IMR-90 (cell line): ENCODE measurements around the gene CEP57L1. TPM values are rescaled to one million over a fixed set of nuclear protein-coding genes. Genes with fewer than 3 reads are reported as not detected.

Experiments
- ATAC-seq: fragments of 200-7000 bp; cut with Tn5 transposase; 2 replicates; pipeline ENCODE4 v1.9.1; 2020; ENCODE audit warnings: low read depth, mild to moderate bottlenecking, moderate library complexity
- BruUV-seq: library from RNA; stranded (reverse); fragments of 400-500 nt; replicated peaks from 2 replicates; lab custom pipeline; 2021; lab: Mats Ljungman, UMichigan
- CTCF ChIA-PET: fragments of 300-600 bp; formaldehyde crosslinking; extraction: SDS; loops from one replicate; lab custom pipeline; 2021; ENCODE audit warnings: antibody characterized with exemption; lab: Yijun Ruan, JAX
- POLR2A ChIA-PET: fragments of 300-600 bp; sonication (Branson Sonifier 250); formaldehyde crosslinking; loops from one replicate; lab custom pipeline; 2022; ENCODE audit warnings: antibody characterized with exemption; ENCODE audit not compliant: unreplicated experiment; lab: Charles Lee
- DNase-seq: peaks from one replicate; pipeline ENCODE4 v3.0.0; 2013
- H2AFZ ChIP-seq: replicated peaks from 2 replicates; pipeline ENCODE3; 2013; ENCODE audit warnings: low read length, mild to moderate bottlenecking; ENCODE audit not compliant: poor library complexity
- H2AK5ac ChIP-seq: 2 replicates; pipeline ENCODE4 v1.6.1; 2013; ENCODE audit warnings: low read depth, low read length, inconsistent platforms
- H2AK9ac ChIP-seq: replicated peaks from 2 replicates; pipeline ENCODE3; 2013; ENCODE audit warnings: mild to moderate bottlenecking, low read depth, low read length, moderate library complexity; ENCODE audit not compliant: poor library complexity
- H2BK120ac ChIP-seq: 2 replicates; pipeline ENCODE4 v1.6.1; 2013; ENCODE audit warnings: low read depth, low read length, inconsistent platforms
- H2BK15ac ChIP-seq: 3 replicates; pipeline ENCODE4 v1.6.1; 2013; ENCODE audit warnings: low read depth, low read length, inconsistent platforms
- H2BK20ac ChIP-seq: 2 replicates; pipeline ENCODE4 v1.6.1; 2013; ENCODE audit warnings: low read depth, mild to moderate bottlenecking, inconsistent platforms, low read length, moderate library complexity
- H2BK5ac ChIP-seq: 2 replicates; pipeline ENCODE4 v1.6.1; 2013; ENCODE audit warnings: mild to moderate bottlenecking, low read depth, low read length, inconsistent platforms; ENCODE audit not compliant: poor library complexity, severe bottlenecking
- H3K14ac ChIP-seq: replicated peaks from 2 replicates; pipeline ENCODE4 v1.6.1; 2013; ENCODE audit warnings: low read depth, low read length, inconsistent platforms
- H3K18ac ChIP-seq: 2 replicates; pipeline ENCODE4 v1.6.1; 2013; ENCODE audit warnings: low read depth, low read length, control low read depth
- H3K23ac ChIP-seq: 2 replicates; pipeline ENCODE4 v1.6.1; 2013; ENCODE audit warnings: low read depth, low read length, inconsistent platforms
- H3K27ac ChIP-seq: 2 replicates; pipeline ENCODE4 v1.5.1; 2013; ENCODE audit warnings: mild to moderate bottlenecking, control low read depth, low read length; ENCODE audit not compliant: insufficient read depth
- H3K27me3 ChIP-seq: 2 replicates; pipeline ENCODE4 v1.6.1; 2013; ENCODE audit warnings: low read length; ENCODE audit not compliant: control insufficient read depth, insufficient read depth
- H3K36me3 ChIP-seq: 2 replicates; pipeline ENCODE4 v1.6.1; 2013; ENCODE audit warnings: low read length, mixed read lengths; ENCODE audit not compliant: control insufficient read depth, insufficient read depth
- H3K4ac ChIP-seq: 2 replicates; pipeline ENCODE4 v1.6.1; 2013; ENCODE audit warnings: low read depth, low read length, inconsistent platforms
- H3K4me1 ChIP-seq: 2 replicates; pipeline ENCODE4 v1.6.1; 2013; ENCODE audit warnings: low read length, mixed read lengths; ENCODE audit not compliant: control insufficient read depth, insufficient read depth
- H3K4me2 ChIP-seq: 2 replicates; pipeline ENCODE4 v1.6.1; 2013; ENCODE audit warnings: low read depth, mild to moderate bottlenecking, control low read depth, low read length, moderate library complexity
- H3K4me3 ChIP-seq: 2 replicates; pipeline ENCODE4 v1.5.1; 2013; ENCODE audit warnings: low read depth, mild to moderate bottlenecking, control low read depth, low read length, moderate library complexity; ENCODE audit not compliant: insufficient read depth
- H3K56ac ChIP-seq: 2 replicates; pipeline ENCODE4 v1.6.1; 2013; ENCODE audit warnings: low read length, inconsistent platforms; ENCODE audit not compliant: insufficient read depth; ENCODE audit errors: extremely low read depth
- H3K79me1 ChIP-seq, 2 experiments: 2 replicates each; pipeline ENCODE4 v1.6.1; 2013; ENCODE audit warnings: low read length in 2 of 2, inconsistent platforms in 1 of 2, low read depth in 1 of 2
- H3K9ac ChIP-seq: 2 replicates; pipeline ENCODE4 v1.6.1; 2013; ENCODE audit warnings: low read depth, low read length, control low read depth
- H3K9me1 ChIP-seq: 2 replicates; pipeline ENCODE4 v1.6.1; 2013; ENCODE audit warnings: low read length, inconsistent platforms; ENCODE audit not compliant: insufficient read depth
- H3K9me3 ChIP-seq: 2 replicates; pipeline ENCODE4 v1.6.1; 2013; ENCODE audit warnings: low read length; ENCODE audit not compliant: control insufficient read depth, insufficient read depth
- H4K20me1 ChIP-seq: 2 replicates; pipeline ENCODE4 v1.6.1; 2013; ENCODE audit warnings: low read length, inconsistent platforms; ENCODE audit not compliant: insufficient read depth
- H4K5ac ChIP-seq: 2 replicates; pipeline ENCODE4 v1.6.1; 2013; ENCODE audit warnings: mild to moderate bottlenecking, low read depth, low read length, control low read depth
- H4K8ac ChIP-seq, 2 experiments: 2 replicates each; pipeline ENCODE4 v1.6.1; 2013; ENCODE audit warnings: low read depth in 2 of 2, low read length in 2 of 2, control low read depth in 1 of 2, inconsistent platforms in 1 of 2
- H4K91ac ChIP-seq: 2 replicates; pipeline ENCODE4 v1.6.1; 2013; ENCODE audit warnings: low read depth, low read length, inconsistent platforms; ENCODE audit not compliant: insufficient read depth
- BHLHE40 ChIP-seq: fragments of 150-350 bp; IDR thresholded peaks from 2 replicates; pipeline ENCODE4 v1.6.1; 2016; ENCODE audit warnings: mild to moderate bottlenecking, low read depth, low read length
- CEBPB ChIP-seq: IDR thresholded peaks from 2 replicates; pipeline ENCODE4 v1.6.1; 2012; ENCODE audit warnings: low read depth, low read length, improper control_type of control experiment
- CHD1 ChIP-seq: IDR thresholded peaks from 2 replicates; pipeline ENCODE4 v1.6.1; 2012; ENCODE audit warnings: low read depth, low read length, improper control_type of control experiment
- CTCF ChIP-seq: conservative IDR thresholded peaks from 2 replicates; pipeline ENCODE4 v1.5.1; 2012; ENCODE audit warnings: mild to moderate bottlenecking, low read depth, low read length, improper control_type of control experiment
- ELK1 ChIP-seq: fragments of 150-350 bp; IDR thresholded peaks from 2 replicates; pipeline ENCODE4 v1.6.1; 2016; ENCODE audit warnings: low read depth, mild to moderate bottlenecking, low read length, moderate library complexity, borderline replicate concordance
- FOS ChIP-seq: fragments of 150-350 bp; IDR thresholded peaks from 2 replicates; pipeline ENCODE4 v1.6.1; 2016; ENCODE audit warnings: low read depth, low read length
- MAFK ChIP-seq: IDR thresholded peaks from 2 replicates; pipeline ENCODE4 v1.6.1; 2012; ENCODE audit warnings: low read depth, low read length, improper control_type of control experiment
- MAZ ChIP-seq: IDR thresholded peaks from 2 replicates; pipeline ENCODE4 v1.6.1; 2012; ENCODE audit warnings: low read depth, mild to moderate bottlenecking, low read length, improper control_type of control experiment, moderate library complexity, borderline replicate concordance
- MXI1 ChIP-seq: IDR thresholded peaks from 2 replicates; pipeline ENCODE4 v1.6.1; 2012; ENCODE audit warnings: low read depth, mild to moderate bottlenecking, low read length, moderate library complexity, borderline replicate concordance
- NFE2L2 ChIP-seq: fragments of 150-350 bp; IDR thresholded peaks from 2 replicates; pipeline ENCODE4 v1.6.1; 2016; ENCODE audit warnings: low read depth, mild to moderate bottlenecking, low read length
- POLR2A ChIP-seq: IDR thresholded peaks from 2 replicates; pipeline ENCODE4 v1.6.1; 2012; ENCODE audit warnings: mild to moderate bottlenecking, low read depth, low read length
- RAD21 ChIP-seq: IDR thresholded peaks from 2 replicates; pipeline ENCODE4 v1.6.1; 2012; ENCODE audit warnings: low read length, improper control_type of control experiment
- RCOR1 ChIP-seq: IDR thresholded peaks from 2 replicates; pipeline ENCODE4 v1.6.1; 2012; ENCODE audit warnings: mild to moderate bottlenecking, low read length, improper control_type of control experiment; ENCODE audit not compliant: insufficient replicate concordance
- RFX5 ChIP-seq: IDR thresholded peaks from 2 replicates; pipeline ENCODE4 v1.8.0; 2012; ENCODE audit warnings: low read depth, mild to moderate bottlenecking, low read length, moderate library complexity
- SMC3 ChIP-seq: fragments of 150-350 bp; IDR thresholded peaks from 2 replicates; pipeline ENCODE4 v1.6.1; 2016; ENCODE audit warnings: low read depth, mild to moderate bottlenecking, antibody characterized with exemption, low read length, moderate library complexity
- USF2 ChIP-seq: fragments of 150-350 bp; IDR thresholded peaks from 2 replicates; pipeline ENCODE4 v1.6.1; 2017; ENCODE audit warnings: mild to moderate bottlenecking, antibody characterized with exemption, low read length, low read depth
- WGBS, 2 experiments: methylation state at CpG; one replicate each; pipeline versions ENCODE4 v1.1.5 to v1.1.7; 2013; ENCODE audit warnings: missing lambda C conversion rate in 2 of 2; ENCODE audit not compliant: insufficient read length in 1 of 2; ENCODE audit errors: extremely low coverage in 2 of 2; 5-methylcytosine and 5-hydroxymethylcytosine counted together
- dilution Hi-C: fragments of 300-500 bp; cut with HindIII; formaldehyde crosslinking; loops from one replicate; pipeline ENCODE4 v1.14.3; 2018; ENCODE audit warnings: low sequenced_read_pairs; ENCODE audit not compliant: unreplicated experiment
- in situ Hi-C: fragments of 300-500 bp; cut with MboI; formaldehyde crosslinking; loops from 3 replicates; pipeline ENCODE4 v1.14.3; 2019; ENCODE audit warnings: low sequenced_read_pairs, inconsistent platforms, mixed read lengths
- intact Hi-C: fragments of 100-400 bp; cut with micrococcal nuclease; formaldehyde crosslinking; loops from 2 replicates; pipeline ENCODE4 v1.10.0; 2022
- polyA plus RNA-seq, 3 experiments: library from polyadenylated mRNA; depleted of rRNA; stranded (reverse); fragments of >200 nt; gene quantifications; 2 replicates each; pipeline ENCODE4 v1.2.3, GENCODE V29; 2012; ENCODE audit warnings: low replicate concordance in 1 of 3
- total RNA-seq: library from RNA; depleted of rRNA; stranded (reverse); fragments of >200 nt; gene quantifications from 2 replicates; pipeline ENCODE4 v1.2.3, GENCODE V29; 2012

The CEP57L1 gene
- total and polyA plus RNA-seq, 2 of the 4 experiments (the other 2 are of a cell fraction), result 10.3 to 21.9 TPM

GRCh38 chr6:109095835-109096084, 453 bp downstream of the CEP57L1 start:
- CTCF ChIA-PET, result no interaction called here
- dilution Hi-C loops, result no loop called here
- no peaks in the 10 kb centered on the region for H3K9me3 ChIP-seq
- H2AFZ ChIP-seq, result peak overlapping the region; percentile 95
- no peak for DNase-seq
- peak overlapping the region; percentile 42; the same call in 1 of the 2 replicates for H2BK120ac ChIP-seq
- H3K4me2 ChIP-seq, result peak overlapping the region; percentile 72
- peak overlapping the region; percentile 76 for H3K4me3 ChIP-seq
- peak overlapping the region; percentile 78 for H3K27ac ChIP-seq
- peaks cover 3% of the 10 kb centered on the region; the same call in 1 of the 2 replicates for H3K4me1 ChIP-seq
- 2% methylated on average over 7 of the region's 8 CpGs; no CpG with 5 or more reads in 1 of the 2 experiments for WGBS, 2 experiments
- intact Hi-C loops, result loop anchor here (1.0 kb wide), 2 partner anchors 287 to 535 kb away; partner anchors contain the start of genes CD164 and FOXO3
- no peak for TF ChIP-seq RFX5
- no peak for TF ChIP-seq USF2
- TF ChIP-seq ELK1, result no peak
- no peak for TF ChIP-seq NFE2L2
- TF ChIP-seq MAZ, result no peak
- TF ChIP-seq BHLHE40, result no peak
- TF ChIP-seq CHD1, result no peak
- no peak for TF ChIP-seq RAD21
- no peak for TF ChIP-seq CTCF
- no peak for TF ChIP-seq SMC3
- TF ChIP-seq MAFK, result no peak
- TF ChIP-seq POLR2A, result no peak
- no peak for TF ChIP-seq RCOR1
- TF ChIP-seq CEBPB, result no peak
- TF ChIP-seq FOS, result no peak
- TF ChIP-seq MXI1, result no peak
- H3K18ac ChIP-seq, result 0 out of 2 replicates have a peak overlapping the region, but pooled peaks have one; percentile 21
- peak overlapping the region; percentile 84 for H3K4ac ChIP-seq
- H3K79me1 ChIP-seq, result peaks cover 33 to 63% of the 10 kb centered on the region in 2 experiments
- no peak overlapping the region for H2BK20ac ChIP-seq
- peak overlapping the region; percentile 47 for H2AK9ac ChIP-seq
- peak overlapping the region; percentile 62; the same call in 1 of the 2 replicates for H2AK5ac ChIP-seq
- H3K23ac ChIP-seq, result peak overlapping the region; percentile 70
- H4K5ac ChIP-seq, result peak overlapping the region; percentile 24; the same call in 1 of the 2 replicates
- no peaks in the 10 kb centered on the region for H3K27me3 ChIP-seq
- no peaks in the 10 kb centered on the region for H3K36me3 ChIP-seq
- POLR2A ChIA-PET, result no interaction called here
- H4K8ac ChIP-seq, result peak overlapping the region; percentile 82 to 90; a peak in 3 of 4 replicates
- peaks cover 7% of the 10 kb centered on the region; the same call in 1 of the 2 replicates for H4K20me1 ChIP-seq
- H3K14ac ChIP-seq, result peak overlapping the region; percentile 72
- peak overlapping the region; percentile 63 for H2BK5ac ChIP-seq
- H2BK15ac ChIP-seq, result peak overlapping the region; percentile 5; the same call in 1 of the 3 replicates
- H3K9ac ChIP-seq, result peak overlapping the region; percentile 83
- no peak for ATAC-seq
- peaks cover 5% of the 10 kb centered on the region; the same call in 1 of the 2 replicates for H3K9me1 ChIP-seq
- H4K91ac ChIP-seq, result peak overlapping the region; percentile 72
- H3K56ac ChIP-seq, result peak overlapping the region; percentile 83; the same call in 1 of the 2 replicates
- BruUV-seq, result no TSS peak
- in situ Hi-C loops, result no loop called here
